Esophagus squamous epithelium (tissue), 4 donors: Measurements from ENCODE around the gene EPS8.

Experiments
- POLR2A ChIP-seq, 4 donors: fragments of 450-650 bp; IDR thresholded peaks; one replicate each; pipeline ENCODE4 v1.6.1; 2017; ENCODE audit warnings: antibody characterized with exemption in 4 of 4, mild to moderate bottlenecking in 4 of 4, moderate library complexity in 3 of 4
- TF ChIP-seq, protein P1 (sequence below), 6 experiments: fragments of 450-650 bp in 4 of 6; fragments of 200-600 bp in 2 of 6; sonication (generic) in 2 of 6; IDR thresholded peaks; one replicate each; pipeline ENCODE4 v1.5.1; 2016 to 2019; ENCODE audit warnings: antibody characterized with exemption in 6 of 6, mild to moderate bottlenecking in 4 of 6, moderate library complexity in 4 of 6

DNA sequence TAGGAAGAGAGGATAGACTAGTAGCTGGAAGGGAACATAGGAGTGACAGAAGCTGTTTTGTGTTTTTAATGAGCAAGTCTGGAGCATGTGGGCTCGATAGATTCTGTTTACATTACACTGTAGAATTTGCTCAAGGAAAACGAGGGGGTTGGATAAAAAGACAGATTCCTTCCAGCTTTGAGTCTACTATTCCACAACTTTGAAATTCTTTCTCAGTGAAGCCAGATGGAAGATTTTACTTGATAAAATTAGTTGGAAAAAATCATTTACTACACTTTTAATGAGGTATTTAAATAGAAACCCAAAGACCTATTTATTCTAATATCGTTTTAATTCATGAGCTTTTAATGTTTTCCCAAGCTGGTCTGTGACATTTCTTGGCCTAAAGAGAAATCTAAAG is 19.5 kb upstream of the EPS8 start:
- TF ChIP-seq, protein P1, sequence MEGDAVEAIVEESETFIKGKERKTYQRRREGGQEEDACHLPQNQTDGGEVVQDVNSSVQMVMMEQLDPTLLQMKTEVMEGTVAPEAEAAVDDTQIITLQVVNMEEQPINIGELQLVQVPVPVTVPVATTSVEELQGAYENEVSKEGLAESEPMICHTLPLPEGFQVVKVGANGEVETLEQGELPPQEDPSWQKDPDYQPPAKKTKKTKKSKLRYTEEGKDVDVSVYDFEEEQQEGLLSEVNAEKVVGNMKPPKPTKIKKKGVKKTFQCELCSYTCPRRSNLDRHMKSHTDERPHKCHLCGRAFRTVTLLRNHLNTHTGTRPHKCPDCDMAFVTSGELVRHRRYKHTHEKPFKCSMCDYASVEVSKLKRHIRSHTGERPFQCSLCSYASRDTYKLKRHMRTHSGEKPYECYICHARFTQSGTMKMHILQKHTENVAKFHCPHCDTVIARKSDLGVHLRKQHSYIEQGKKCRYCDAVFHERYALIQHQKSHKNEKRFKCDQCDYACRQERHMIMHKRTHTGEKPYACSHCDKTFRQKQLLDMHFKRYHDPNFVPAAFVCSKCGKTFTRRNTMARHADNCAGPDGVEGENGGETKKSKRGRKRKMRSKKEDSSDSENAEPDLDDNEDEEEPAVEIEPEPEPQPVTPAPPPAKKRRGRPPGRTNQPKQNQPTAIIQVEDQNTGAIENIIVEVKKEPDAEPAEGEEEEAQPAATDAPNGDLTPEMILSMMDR (IDR thresholded peaks at IDR 0.05): no peak
- no peak for TF ChIP-seq POLR2A (IDR thresholded peaks at IDR 0.05)
